GM21526 (cell line): ENCODE measurements around the gene BCR.
"Not testable (repeated sequence)": the region's sequence is repeated elsewhere in the genome, so short reads cannot be mapped to it uniquely, and the experiment has no call there.

Source experiments
- ATAC-seq: cut with Tn5 transposase; IDR thresholded peaks from one replicate; pipeline ENCODE4 v1.9.1; 2021; ENCODE audit warnings: moderate library complexity; ENCODE audit not compliant: unreplicated experiment, low FRiP score

Gene BCR

DNA sequence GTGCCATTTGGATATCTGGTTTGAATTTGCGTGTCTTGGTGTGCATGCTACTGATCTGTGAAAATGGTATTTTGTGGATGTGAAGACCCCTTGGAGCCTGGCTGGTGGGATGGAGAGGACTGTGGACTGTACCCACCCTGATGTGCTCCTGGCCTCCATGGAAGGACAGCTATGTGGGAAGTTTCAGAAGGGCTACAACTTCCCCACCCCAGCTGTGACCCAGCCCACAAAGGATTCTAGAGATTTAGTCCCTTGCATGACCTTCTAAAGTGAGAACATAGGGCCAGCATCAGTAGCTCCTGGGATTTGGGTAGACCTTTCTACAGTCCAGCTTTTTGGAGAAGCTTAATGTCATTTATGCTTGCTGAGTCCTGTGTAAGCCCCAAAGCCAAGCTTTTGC is 173.4 kb downstream of the BCR start:
- no peak for ATAC-seq

DNA sequence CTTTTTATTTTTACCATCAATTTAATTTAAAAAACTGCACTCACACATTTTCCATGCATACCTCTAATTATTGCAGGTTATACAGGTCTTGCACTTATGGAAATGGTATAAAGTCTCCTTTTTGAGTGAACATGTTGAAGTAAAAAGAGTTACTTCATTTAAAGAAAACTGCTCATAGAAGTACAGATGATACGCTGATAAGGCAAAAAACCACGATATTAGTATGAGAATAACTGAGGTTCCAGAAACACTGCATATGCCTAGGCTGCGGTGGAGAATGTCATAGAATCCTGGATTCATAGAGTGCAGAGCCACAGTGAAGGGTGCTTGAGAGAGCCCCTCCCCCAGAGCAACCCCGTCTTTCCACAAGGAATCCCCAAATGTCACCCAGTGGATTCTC is 175.8 kb downstream of the BCR start:
- ATAC-seq: no peak

DNA sequence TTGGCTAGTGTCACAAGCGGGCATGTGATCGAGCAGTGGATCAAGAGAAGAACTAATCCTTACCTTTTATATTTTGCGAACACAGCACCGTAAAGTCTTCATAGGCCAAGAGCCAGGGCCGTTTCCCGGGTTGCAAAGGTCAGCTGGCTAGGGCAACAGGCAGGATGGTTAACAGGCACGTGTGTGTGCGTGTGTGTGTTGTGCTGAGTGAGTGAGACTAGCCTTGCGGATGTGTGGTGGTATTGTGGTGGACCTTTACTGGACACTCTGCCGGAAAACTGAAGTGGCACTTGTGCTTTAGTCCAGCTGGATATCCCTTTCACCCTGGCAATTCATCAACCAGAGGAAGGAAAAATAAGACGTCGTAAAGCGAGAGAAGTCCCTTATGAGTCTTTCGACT is 176.7 kb downstream of the BCR start:
- no peak for ATAC-seq

DNA sequence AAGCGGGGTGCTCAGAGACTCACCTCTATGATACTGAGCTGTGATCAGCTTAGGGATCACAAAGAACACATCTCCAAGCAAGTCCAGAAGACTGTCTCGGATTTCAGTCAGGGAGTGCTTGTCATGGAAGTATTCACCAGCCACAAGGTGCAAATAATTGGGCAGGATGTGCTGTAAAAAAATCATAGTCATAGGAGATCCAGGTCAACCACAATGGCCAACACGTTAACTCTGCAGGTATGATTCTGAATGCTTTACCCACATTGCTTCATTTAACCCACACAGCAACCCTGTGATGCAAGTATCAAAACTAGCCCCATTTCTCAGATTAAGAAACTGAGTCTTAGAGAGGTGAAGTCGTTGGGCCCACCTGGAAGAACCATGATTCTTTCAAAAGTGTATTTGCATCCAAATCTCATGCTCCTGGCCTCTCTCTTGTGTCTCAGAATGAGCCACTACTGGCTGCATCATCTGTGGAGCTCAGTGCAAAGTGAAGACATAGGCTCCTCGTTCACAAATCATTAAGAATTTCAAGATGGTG is 179.3 kb downstream of the BCR start:
- no peak for ATAC-seq

DNA sequence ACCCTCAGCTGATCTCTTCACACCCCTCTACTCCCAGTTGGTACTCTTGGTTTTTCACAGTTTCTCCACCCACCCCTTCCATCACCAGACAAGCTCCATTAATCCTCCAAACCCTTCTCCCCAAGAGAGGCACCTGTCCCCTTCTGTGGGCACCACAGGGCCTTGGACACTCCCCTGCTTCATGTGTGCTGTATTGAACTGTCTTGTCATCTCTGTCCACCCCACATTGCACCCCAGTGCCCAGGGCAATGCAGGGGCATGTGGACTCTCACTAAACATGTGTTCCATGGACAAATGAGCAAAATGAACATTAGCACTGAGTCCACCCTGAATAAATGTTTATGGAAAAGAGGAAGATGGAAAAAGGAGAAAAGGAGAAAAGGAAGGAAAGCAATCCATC is 181.4 kb downstream of the BCR start:
- ATAC-seq: no peak

DNA sequence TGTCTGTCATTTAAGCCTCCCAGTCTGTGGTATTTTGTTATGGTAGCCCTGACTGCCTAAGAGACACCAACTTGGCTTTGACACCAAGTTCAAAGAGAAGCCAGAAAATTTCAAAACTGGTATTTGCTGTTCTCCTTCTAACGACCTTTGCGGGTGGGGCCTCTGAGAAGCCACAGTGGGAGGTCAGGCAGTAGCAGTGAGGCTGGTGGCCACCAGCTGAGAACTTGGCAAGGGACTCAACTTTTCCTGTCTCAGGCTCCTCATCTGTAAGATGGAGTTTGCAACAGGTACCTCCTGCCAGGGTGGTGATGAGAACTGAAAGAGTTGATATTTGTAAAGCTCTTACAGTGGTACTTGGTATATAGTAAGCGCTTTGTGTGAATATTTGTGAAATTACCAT is 183.4 kb downstream of the BCR start:
- no peak for ATAC-seq

DNA sequence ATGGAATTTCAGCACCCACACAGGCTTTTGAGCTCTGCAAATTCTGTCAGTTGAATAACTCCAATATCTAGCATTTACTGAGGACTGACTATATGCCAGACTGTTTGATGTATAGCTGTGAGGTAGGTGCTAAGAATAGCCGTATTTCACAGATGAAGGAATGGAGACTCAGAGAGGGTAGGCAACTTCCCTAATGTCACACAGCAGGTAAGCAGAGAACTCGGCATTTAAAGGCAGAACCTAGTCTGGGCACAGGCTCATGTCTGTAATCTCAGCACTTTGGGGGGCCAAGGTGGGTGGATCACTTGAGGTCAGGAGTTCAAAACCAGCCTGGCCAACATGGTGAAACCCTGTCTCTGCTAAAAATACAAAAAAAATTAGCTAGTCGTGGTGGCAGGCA is 184.1 kb downstream of the BCR start:
- no peak for ATAC-seq

DNA sequence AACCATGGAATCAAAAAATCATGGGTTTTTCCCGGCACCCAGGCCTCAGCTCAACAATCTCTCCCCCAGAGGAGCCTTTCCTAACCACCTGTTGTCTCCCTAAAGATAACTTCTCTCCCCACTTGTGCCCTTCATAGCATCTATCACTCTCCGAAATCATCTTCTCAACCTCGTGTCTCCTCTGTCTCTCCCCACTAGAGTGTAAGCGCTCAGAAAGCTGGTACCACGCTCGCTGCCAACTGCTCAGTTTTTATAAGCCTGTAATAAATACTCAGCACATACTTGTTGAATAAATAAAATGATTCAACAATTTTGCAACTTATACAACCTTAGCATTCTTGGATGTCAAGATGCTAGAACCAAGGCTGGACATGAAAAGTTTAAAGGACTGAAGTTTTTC is 185.2 kb downstream of the BCR start:
- no peak for ATAC-seq

DNA sequence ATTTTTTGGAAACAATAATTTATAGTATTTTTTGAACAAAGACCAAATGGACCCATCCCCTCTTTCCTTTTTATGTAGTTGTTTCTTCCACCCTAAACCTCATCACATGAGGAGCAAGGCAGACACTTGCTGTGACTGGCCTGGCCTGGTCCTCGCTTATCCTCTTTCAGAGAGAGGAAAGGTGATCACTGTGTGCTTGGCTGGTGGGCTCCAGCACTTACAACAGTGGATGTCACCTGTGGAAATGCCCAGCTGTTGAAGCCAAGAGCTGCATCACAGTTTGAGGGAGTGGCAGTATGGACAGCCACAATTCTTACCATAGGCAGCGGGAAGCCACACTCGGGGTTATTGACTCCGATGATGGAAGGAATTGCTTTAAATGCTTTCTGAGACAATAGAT is 185.7 kb downstream of the BCR start:
- ATAC-seq: no peak

DNA sequence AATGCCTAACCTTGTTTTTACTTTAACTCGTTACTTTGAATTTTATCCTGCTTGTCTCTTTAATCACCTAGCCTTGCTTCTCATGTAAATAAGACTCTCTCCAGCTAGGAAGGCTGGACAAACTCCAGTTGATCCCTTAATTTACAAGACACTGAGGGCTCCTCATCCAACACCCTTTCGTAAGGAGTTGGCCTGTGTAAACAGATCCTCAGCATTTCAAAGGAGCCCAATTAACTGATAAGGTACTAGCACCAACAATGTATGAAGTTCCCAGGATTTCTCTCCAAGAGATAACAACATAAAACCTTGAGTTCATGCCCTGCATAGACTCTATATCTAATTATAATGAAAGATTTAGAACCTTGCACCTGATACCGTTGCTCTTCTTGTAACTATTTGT is 186.9 kb downstream of the BCR start:
- not testable (repeated sequence) for ATAC-seq
